Liver (tissue), 9 donors: ENCODE measurements around the gene SLC2A4. TPM values are rescaled to one million over a fixed set of nuclear protein-coding genes. Genes with fewer than 3 reads are reported as not detected.

Experiments used
- DNase-seq: peaks from one replicate; pipeline ENCODE4 v3.0.0-alpha.2; 2017; ENCODE audit warnings: low spot score
- H3K27ac ChIP-seq, 2 donors: one replicate each; pipeline ENCODE4 v1.7.0; 2013; ENCODE audit warnings: inconsistent platforms in 2 of 2, low read length in 2 of 2, control low read depth in 1 of 2, low read depth in 1 of 2, mild to moderate bottlenecking in 1 of 2
- H3K27me3 ChIP-seq, 4 donors: one replicate each; pipeline versions ENCODE4 v1.6.1 to v1.7.0; 2013; ENCODE audit warnings: low read length in 3 of 4, inconsistent platforms in 1 of 4, mild to moderate bottlenecking in 1 of 4, moderate library complexity in 1 of 4; ENCODE audit not compliant: control insufficient read depth in 4 of 4, insufficient read depth in 4 of 4
- H3K36me3 ChIP-seq, 4 donors: one replicate each; pipeline versions ENCODE4 v1.6.1 to v1.7.0; 2013; ENCODE audit warnings: low read length in 3 of 4, mild to moderate bottlenecking in 3 of 4, low read depth in 1 of 4, moderate library complexity in 1 of 4; ENCODE audit not compliant: control insufficient read depth in 4 of 4, insufficient read depth in 3 of 4
- H3K4me1 ChIP-seq, 4 donors: one replicate each; pipeline versions ENCODE4 v1.6.1 to v1.7.0; 2013; ENCODE audit warnings: low read length in 3 of 4, mild to moderate bottlenecking in 3 of 4, moderate library complexity in 1 of 4; ENCODE audit not compliant: control insufficient read depth in 4 of 4, insufficient read depth in 4 of 4
- H3K4me3 ChIP-seq, 3 donors: one replicate each; pipeline versions ENCODE4 v1.6.1 to v1.7.0; 2013; ENCODE audit warnings: low read length in 3 of 3, control low read depth in 1 of 3, low read depth in 1 of 3, mild to moderate bottlenecking in 1 of 3
- H3K9ac ChIP-seq, 2 donors: one replicate each; pipeline ENCODE4 v1.7.0; 2013; ENCODE audit warnings: low read length in 2 of 2, mild to moderate bottlenecking in 2 of 2, moderate library complexity in 2 of 2, control low read depth in 1 of 2, low read depth in 1 of 2
- H3K9me3 ChIP-seq, 4 donors: one replicate each; pipeline versions ENCODE4 v1.6.1 to v1.7.0; 2013; ENCODE audit warnings: low read length in 3 of 4; ENCODE audit not compliant: control insufficient read depth in 4 of 4
- ATF3 ChIP-seq: IDR thresholded peaks from 2 replicates; pipeline ENCODE4 v1.6.1; 2016; ENCODE audit warnings: antibody characterized with exemption
- CTCF ChIP-seq: fragments of 150-350 bp; IDR thresholded peaks from 2 replicates; pipeline ENCODE4 v1.5.1; 2017; ENCODE audit warnings: improper control_type of control experiment, low read depth, low read length; ENCODE audit not compliant: missing input control
- FOXA1 ChIP-seq: IDR thresholded peaks from 2 replicates; pipeline ENCODE4 v1.6.1; 2016; ENCODE audit warnings: antibody characterized with exemption
- HNF4A ChIP-seq, 2 donors: conservative IDR thresholded peaks; 2 replicates each; pipeline ENCODE4 v1.6.1; 2016; ENCODE audit warnings: antibody characterized with exemption in 2 of 2, mild to moderate bottlenecking in 2 of 2
- HNF4G ChIP-seq: IDR thresholded peaks from 2 replicates; pipeline ENCODE4 v1.6.1; 2016; ENCODE audit warnings: antibody characterized with exemption
- RAD21 ChIP-seq, 2 donors: IDR thresholded peaks; 2 replicates each; pipeline ENCODE4 v1.6.1; 2016; ENCODE audit warnings: antibody characterized with exemption in 2 of 2, mild to moderate bottlenecking in 2 of 2
- RXRA ChIP-seq, 2 donors: IDR thresholded peaks; 2 replicates each; pipeline ENCODE4 v1.6.1; 2017 to 2018; ENCODE audit warnings: antibody characterized with exemption in 2 of 2, mild to moderate bottlenecking in 1 of 2
- SP1 ChIP-seq: IDR thresholded peaks from 2 replicates; pipeline ENCODE4 v1.6.1; 2018; ENCODE audit warnings: antibody characterized with exemption, mild to moderate bottlenecking
- YY1 ChIP-seq: IDR thresholded peaks from 2 replicates; pipeline ENCODE4 v1.6.1; 2016; ENCODE audit warnings: antibody characterized with exemption, mild to moderate bottlenecking
- ZBTB33 ChIP-seq: IDR thresholded peaks from 2 replicates; pipeline ENCODE4 v1.6.1; 2016; ENCODE audit warnings: antibody characterized with exemption
- WGBS: extraction: QIAGEN DNeasy Blood & Tissue Kit; methylation state at CpG from one replicate; pipeline ENCODE4 v1.1.7; 2013; 5-methylcytosine and 5-hydroxymethylcytosine counted together
- polyA plus RNA-seq, 2 donors: library from polyadenylated mRNA; stranded (reverse) in 1 of 2; unstranded in 1 of 2; fragments of 200-250 nt in 1 of 2; fragments of >200 nt in 1 of 2; fragmentation: Nextera tagmentation in 1 of 2; extraction: Ambion mirVana in 1 of 2; gene quantifications; one replicate each; pipeline versions ENCODE4 v1.2.1 to v1.2.3, GENCODE V29; 2013 to 2015
- total RNA-seq, 2 donors: library from RNA; depleted of rRNA; stranded (reverse); fragments of >200 nt; gene quantifications; one replicate each; pipeline ENCODE4 v1.2.3, GENCODE V29; 2014
- donor health status: healthy.
- donor health status: healthy.
- donor health status: healthy.
- donor health status: healthy.
- donor health status: healthy.

SLC2A4 gene
- total and polyA plus RNA-seq, 4 donors, result 0.42 to 10.6 (median 1.6) TPM

- H3K9ac ChIP-seq, result no peak overlapping the region
- WGBS, result 56% methylated on average over 4 of the region's 4 CpGs
- no peaks in the 10 kb centered on the region for H3K27me3 ChIP-seq
- peaks cover 7 to 43% (median 23%) of the 10 kb centered on the region in 4 donors for H3K4me1 ChIP-seq
- no peak for TF ChIP-seq SP1
- TF ChIP-seq CTCF, result no peak
- TF ChIP-seq FOXA1, result no peak
- TF ChIP-seq HNF4G, result no peak
- H3K36me3 ChIP-seq, result no peaks in the 10 kb centered on the region
- no peak overlapping the region for H3K27ac ChIP-seq
- H3K9me3 ChIP-seq, result no peaks in the 10 kb centered on the region
- no peak for DNase-seq
- no peak overlapping the region for H3K4me3 ChIP-seq
Observed at GRCh38 chr17:7263801-7264078, 17.8 kb upstream of the SLC2A4 start.

GRCh38 chr17:7266784-7267183 is 14.7 kb upstream of the SLC2A4 start:
- Histone ChIP-seq H3K4me1 (peaks cover 4 to 19% (median 12%) of the 10 kb centered on the region in 4 donors), H3K27me3 (no peaks in the 10 kb centered on the region), H3K4me3 (no peak overlapping the region), H3K36me3 (no peaks in the 10 kb centered on the region), H3K9me3 (no peaks in the 10 kb centered on the region), H3K9ac (no peak overlapping the region), H3K27ac (no peak overlapping the region)
- no peak for DNase-seq
- WGBS, result 77% methylated on average over 1 of the region's 1 CpG
- TF ChIP-seq YY1 (no peak), RAD21 (IDR thresholded peaks at IDR 0.05) (no peak), HNF4G (no peak), RXRA (IDR thresholded peaks at IDR 0.05) (no peak), ZBTB33 (no peak)

GRCh38 chr17:7279448-7279847 is 2.1 kb upstream of the SLC2A4 start:
- peaks cover 9 to 19% (median 13%) of the 10 kb centered on the region in 4 donors for H3K4me1 ChIP-seq
- H3K9me3 ChIP-seq, result no peaks in the 10 kb centered on the region
- no peaks in the 10 kb centered on the region for H3K36me3 ChIP-seq
- H3K9ac ChIP-seq, result no peak overlapping the region
- TF ChIP-seq SP1, result no peak
- no peak for TF ChIP-seq ATF3
- TF ChIP-seq HNF4A (conservative IDR thresholded peaks at IDR 0.05), result no peak
- WGBS, result 83% methylated on average over 8 of the region's 8 CpGs
- no peaks in the 10 kb centered on the region for H3K27me3 ChIP-seq
- no peak overlapping the region for H3K4me3 ChIP-seq
- H3K27ac ChIP-seq, result no peak overlapping the region
- DNase-seq, result no peak
